ENCODE measurements around the gene RABGEF1.
"Not testable (repeated sequence)": the region's sequence is repeated elsewhere in the genome, so short reads cannot be mapped to it uniquely, and the experiment has no call there.

Gene RABGEF1

GRCh38 chr7:66824041-66824440 is 83.5 kb downstream of the RABGEF1 start:
- Histone ChIP-seq H3K27me3 (ENCODE audit: control insufficient read depth, insufficient read depth, low read length) (no peaks in the 10 kb centered on the region), H3K36me3 (ENCODE audit: control insufficient read depth, low read depth, low read length) (no peaks in the 10 kb centered on the region), H3K27ac (ENCODE audit: low read length) (no peak overlapping the region), H3K4me3 (ENCODE audit: low read length) (no peak overlapping the region), H3K9me3 (ENCODE audit: control insufficient read depth, low read depth, low read length) (no peaks in the 10 kb centered on the region), H3K9ac (ENCODE audit: low read length) (no peak overlapping the region), H3K4me1 (ENCODE audit: control insufficient read depth, low read depth, low read length) (no peaks in the 10 kb centered on the region)

DNA sequence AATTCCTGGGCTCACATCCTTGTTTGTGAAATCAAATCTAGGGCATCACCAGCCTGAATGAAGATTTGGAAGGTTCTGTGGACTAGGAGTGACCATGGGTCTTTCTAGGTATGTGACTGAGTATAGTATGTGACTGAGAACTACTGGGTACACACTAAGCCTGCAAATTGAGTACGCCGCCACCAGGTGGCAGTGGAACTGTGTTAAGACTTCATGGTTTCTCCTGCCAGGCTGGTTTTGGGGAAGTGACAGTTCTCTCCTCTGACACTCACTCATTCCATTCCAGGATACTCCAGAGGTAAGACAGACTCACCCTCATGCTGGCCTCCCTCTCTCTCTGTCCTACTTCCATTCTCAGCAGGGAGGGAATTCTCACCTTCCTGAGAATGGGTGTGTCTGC is 85.0 kb downstream of the RABGEF1 start:
- H3K36me3 ChIP-seq (ENCODE audit: control insufficient read depth, low read depth, low read length); H3K4me3 ChIP-seq (ENCODE audit: low read length); H3K9ac ChIP-seq (ENCODE audit: low read length); H3K4me1 ChIP-seq (ENCODE audit: control insufficient read depth, low read depth, low read length); H3K27ac ChIP-seq (ENCODE audit: low read length); H3K9me3 ChIP-seq (ENCODE audit: control insufficient read depth, low read depth, low read length); H3K27me3 ChIP-seq (ENCODE audit: control insufficient read depth, insufficient read depth, low read length): not testable (repeated sequence)

DNA sequence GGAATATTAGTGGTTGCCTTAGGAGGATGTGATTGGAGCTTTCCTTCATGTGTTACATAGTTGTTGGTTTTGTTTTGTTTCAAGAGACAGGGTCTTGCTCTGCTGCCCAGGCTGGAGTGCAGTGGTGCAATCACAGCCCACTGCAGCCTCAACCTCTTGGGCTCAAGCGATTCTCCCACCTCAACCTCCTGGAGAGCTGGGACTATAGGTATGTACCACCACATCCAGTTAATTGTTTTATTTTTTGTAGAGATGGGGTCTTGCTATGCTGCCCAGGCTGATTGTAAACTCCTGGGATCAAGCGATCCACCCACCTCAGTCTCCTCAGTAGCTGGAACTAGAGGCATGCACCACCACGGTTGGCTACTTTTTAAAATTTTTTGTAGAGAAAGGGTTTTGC is 86.1 kb downstream of the RABGEF1 start:
- Histone ChIP-seq H3K27me3 (ENCODE audit: control insufficient read depth, insufficient read depth, low read length) (no peaks in the 10 kb centered on the region), H3K27ac (ENCODE audit: low read length) (no peak overlapping the region), H3K4me1 (ENCODE audit: control insufficient read depth, low read depth, low read length) (no peaks in the 10 kb centered on the region), H3K9me3 (ENCODE audit: control insufficient read depth, low read depth, low read length) (no peaks in the 10 kb centered on the region), H3K9ac (ENCODE audit: low read length) (no peak overlapping the region), H3K36me3 (ENCODE audit: control insufficient read depth, low read depth, low read length) (no peaks in the 10 kb centered on the region), H3K4me3 (ENCODE audit: low read length) (no peak overlapping the region)

DNA sequence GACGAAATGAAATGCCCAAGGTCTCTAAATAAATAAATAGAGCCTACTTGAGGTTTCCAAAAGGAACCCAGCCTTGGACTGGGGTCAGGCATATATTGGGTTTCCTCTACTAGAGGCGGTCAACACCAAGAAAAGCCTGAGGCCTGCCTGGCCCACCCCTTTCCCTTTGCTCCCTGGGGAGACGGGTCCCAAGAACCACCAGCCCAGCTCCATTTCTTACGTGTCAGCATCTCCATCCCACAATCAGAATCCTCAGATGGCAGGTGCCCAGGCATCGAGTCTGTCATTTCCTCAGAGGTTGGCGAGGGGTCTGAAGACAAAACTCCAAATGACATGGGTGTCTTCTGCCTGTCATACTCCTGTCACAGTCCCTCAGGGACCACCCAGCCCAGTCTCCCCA is 90.4 kb downstream of the RABGEF1 start:
- H3K27me3 ChIP-seq (ENCODE audit: control insufficient read depth, insufficient read depth, low read length); H3K9ac ChIP-seq (ENCODE audit: low read length); H3K9me3 ChIP-seq (ENCODE audit: control insufficient read depth, low read depth, low read length); H3K27ac ChIP-seq (ENCODE audit: low read length); H3K36me3 ChIP-seq (ENCODE audit: control insufficient read depth, low read depth, low read length); H3K4me3 ChIP-seq (ENCODE audit: low read length); H3K4me1 ChIP-seq (ENCODE audit: control insufficient read depth, low read depth, low read length): not testable (repeated sequence)

- no peaks in the 10 kb centered on the region for H3K4me1 ChIP-seq (ENCODE audit: control insufficient read depth, low read depth, low read length)
- no peak overlapping the region for H3K4me3 ChIP-seq (ENCODE audit: low read length)
- no peaks in the 10 kb centered on the region for H3K9me3 ChIP-seq (ENCODE audit: control insufficient read depth, low read depth, low read length)
- H3K36me3 ChIP-seq (ENCODE audit: control insufficient read depth, low read depth, low read length): no peaks in the 10 kb centered on the region
- H3K27ac ChIP-seq (ENCODE audit: low read length): no peak overlapping the region
- no peaks in the 10 kb centered on the region for H3K27me3 ChIP-seq (ENCODE audit: control insufficient read depth, insufficient read depth, low read length)
- H3K9ac ChIP-seq (ENCODE audit: low read length): no peak overlapping the region
These were observed 92.2 kb downstream of the RABGEF1 start for GRCh38 chr7:66832531-66833351.

- Histone ChIP-seq H3K36me3 (ENCODE audit: control insufficient read depth, low read depth, low read length) (no peaks in the 10 kb centered on the region), H3K4me1 (ENCODE audit: control insufficient read depth, low read depth, low read length) (no peaks in the 10 kb centered on the region), H3K4me3 (ENCODE audit: low read length) (no peak overlapping the region), H3K27ac (ENCODE audit: low read length) (no peak overlapping the region), H3K9me3 (ENCODE audit: control insufficient read depth, low read depth, low read length) (no peaks in the 10 kb centered on the region), H3K27me3 (ENCODE audit: control insufficient read depth, insufficient read depth, low read length) (no peaks in the 10 kb centered on the region), H3K9ac (ENCODE audit: low read length) (no peak overlapping the region)
These were observed 96.5 kb downstream of the RABGEF1 start for GRCh38 chr7:66837007-66837406.

- H3K9ac ChIP-seq (ENCODE audit: low read length): no peak overlapping the region
- no peaks in the 10 kb centered on the region for H3K27me3 ChIP-seq (ENCODE audit: control insufficient read depth, insufficient read depth, low read length)
- H3K27ac ChIP-seq (ENCODE audit: low read length): no peak overlapping the region
- no peaks in the 10 kb centered on the region for H3K36me3 ChIP-seq (ENCODE audit: control insufficient read depth, low read depth, low read length)
- H3K4me3 ChIP-seq (ENCODE audit: low read length): no peak overlapping the region
- no peaks in the 10 kb centered on the region for H3K9me3 ChIP-seq (ENCODE audit: control insufficient read depth, low read depth, low read length)
- no peaks in the 10 kb centered on the region for H3K4me1 ChIP-seq (ENCODE audit: control insufficient read depth, low read depth, low read length)
These were observed 97.1 kb downstream of the RABGEF1 start for GRCh38 chr7:66837661-66838060.

DNA sequence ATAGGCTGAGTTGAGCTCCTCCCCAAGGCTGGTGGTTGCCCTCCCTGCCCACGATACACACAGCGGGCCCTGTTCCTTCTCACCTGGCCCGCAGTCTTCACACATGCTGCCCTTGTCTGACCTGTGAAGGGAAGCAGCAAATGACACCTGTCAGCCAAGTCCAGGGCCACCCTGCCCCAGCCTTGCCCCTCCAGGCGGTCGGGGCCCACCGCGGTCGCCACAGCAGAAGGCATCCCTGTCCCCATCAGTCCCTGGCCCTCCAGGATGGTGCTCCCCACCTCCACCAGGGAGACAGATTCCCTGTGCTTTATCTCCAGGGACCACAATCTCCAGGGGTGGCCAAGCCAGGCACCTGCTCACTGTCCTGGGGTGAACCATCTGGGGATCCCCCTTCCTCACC is 99.3 kb downstream of the RABGEF1 start:
- H3K27ac ChIP-seq (ENCODE audit: low read length): no peak overlapping the region

DNA sequence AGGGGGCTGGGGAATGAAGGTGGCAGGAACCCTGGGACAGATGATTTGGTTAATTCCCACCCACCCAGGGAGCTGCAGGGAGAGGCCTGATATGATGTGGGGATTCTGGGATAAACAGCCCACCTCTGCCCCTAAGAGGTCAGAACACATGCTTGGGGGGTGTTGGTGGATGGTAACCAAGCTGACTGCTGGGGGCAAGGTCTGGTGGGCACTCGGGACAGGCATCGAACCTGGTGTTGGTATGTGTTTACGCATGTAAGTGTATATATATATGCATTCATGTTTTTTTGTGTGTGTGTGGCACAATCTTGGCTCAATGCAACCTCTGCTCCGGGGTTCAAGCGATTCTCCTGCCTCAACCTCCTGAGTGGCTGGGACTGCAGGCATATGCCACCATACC is 99.8 kb downstream of the RABGEF1 start:
- Histone ChIP-seq H3K27ac (ENCODE audit: low read length) (no peak overlapping the region), H3K36me3 (ENCODE audit: control insufficient read depth, low read depth, low read length) (no peaks in the 10 kb centered on the region), H3K9me3 (ENCODE audit: control insufficient read depth, low read depth, low read length) (no peaks in the 10 kb centered on the region), H3K9ac (ENCODE audit: low read length) (no peak overlapping the region), H3K27me3 (ENCODE audit: control insufficient read depth, insufficient read depth, low read length) (no peaks in the 10 kb centered on the region), H3K4me3 (ENCODE audit: low read length) (no peak overlapping the region), H3K4me1 (ENCODE audit: control insufficient read depth, low read depth, low read length) (peaks cover 2% of the 10 kb centered on the region)

More for the DNA sequence above, 99.3 kb downstream of the RABGEF1 start:
- Histone ChIP-seq H3K9me3 (ENCODE audit: control insufficient read depth, low read depth, low read length) (no peaks in the 10 kb centered on the region), H3K4me1 (ENCODE audit: control insufficient read depth, low read depth, low read length) (no peaks in the 10 kb centered on the region), H3K9ac (ENCODE audit: low read length) (no peak overlapping the region), H3K36me3 (ENCODE audit: control insufficient read depth, low read depth, low read length) (no peaks in the 10 kb centered on the region), H3K4me3 (ENCODE audit: low read length) (no peak overlapping the region), H3K27me3 (ENCODE audit: control insufficient read depth, insufficient read depth, low read length) (no peaks in the 10 kb centered on the region)

DNA sequence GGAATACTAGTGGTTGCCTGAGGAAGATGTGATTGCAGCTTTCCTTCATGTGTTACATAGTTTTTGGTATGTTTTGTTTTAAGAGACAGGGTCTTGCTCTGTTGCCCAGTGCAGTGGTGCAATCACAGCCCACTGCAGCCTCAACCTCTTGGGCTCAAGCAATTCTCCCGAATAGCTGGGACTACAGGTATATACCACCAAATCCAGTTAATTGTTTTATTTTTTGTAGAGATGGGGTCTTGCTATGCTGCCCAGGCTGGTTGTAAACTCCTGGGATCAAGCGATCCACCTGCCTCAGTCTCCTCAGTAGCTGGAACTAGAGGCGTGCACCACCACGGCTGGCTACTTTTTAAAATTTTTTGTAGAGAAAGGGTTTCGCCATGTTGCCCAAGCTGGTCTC is 101.4 kb downstream of the RABGEF1 start:
- H3K4me3 ChIP-seq (ENCODE audit: low read length): no peak overlapping the region

DNA sequence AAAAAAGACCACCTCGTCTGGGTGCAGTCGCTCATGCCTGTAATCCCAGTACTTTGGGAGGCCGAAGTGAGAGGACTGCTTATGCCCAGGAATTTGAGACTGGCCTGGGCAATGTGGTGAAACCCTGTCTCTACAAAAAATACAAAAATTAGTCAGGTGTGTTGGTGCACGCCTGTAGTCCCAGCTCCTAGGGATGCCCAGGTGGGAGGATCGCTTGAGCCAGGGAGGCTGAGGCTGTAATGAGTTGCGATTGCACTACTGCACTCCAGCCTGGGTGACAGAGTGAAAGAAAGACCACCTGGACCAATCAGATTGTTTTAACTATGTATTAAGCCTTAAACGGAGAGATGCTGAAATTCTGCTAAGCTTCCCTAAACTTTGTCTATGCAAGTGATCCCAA is 103.0 kb downstream of the RABGEF1 start:
- Histone ChIP-seq H3K4me1 (ENCODE audit: control insufficient read depth, low read depth, low read length) (peaks cover 11% of the 10 kb centered on the region), H3K4me3 (ENCODE audit: low read length) (peak overlapping the region; percentile 85), H3K9ac (ENCODE audit: low read length) (peak overlapping the region; percentile 96)
- H3K9me3 ChIP-seq (ENCODE audit: control insufficient read depth, low read depth, low read length); H3K27me3 ChIP-seq (ENCODE audit: control insufficient read depth, insufficient read depth, low read length); H3K36me3 ChIP-seq (ENCODE audit: control insufficient read depth, low read depth, low read length); H3K27ac ChIP-seq (ENCODE audit: low read length): not testable (repeated sequence)

More for the DNA sequence above, 101.4 kb downstream of the RABGEF1 start:
- no peak overlapping the region for H3K9ac ChIP-seq (ENCODE audit: low read length)
- no peaks in the 10 kb centered on the region for H3K9me3 ChIP-seq (ENCODE audit: control insufficient read depth, low read depth, low read length)
- H3K27ac ChIP-seq (ENCODE audit: low read length): no peak overlapping the region
- peaks cover 11% of the 10 kb centered on the region for H3K4me1 ChIP-seq (ENCODE audit: control insufficient read depth, low read depth, low read length)
- no peaks in the 10 kb centered on the region for H3K36me3 ChIP-seq (ENCODE audit: control insufficient read depth, low read depth, low read length)
- H3K27me3 ChIP-seq (ENCODE audit: control insufficient read depth, insufficient read depth, low read length): no peaks in the 10 kb centered on the region

Data from iPS-18a (cell line).